ENCODE measurements around the gene ADIRF.
"Not testable (repeated sequence)": the region's sequence is repeated elsewhere in the genome, so short reads cannot be mapped to it uniquely, and the experiment has no call there.

ADIRF gene

GRCh38 chr10:86970162-86970981, 2.1 kb downstream of the ADIRF start:
- peak overlapping the region; percentile 61 for H2AFZ ChIP-seq (ENCODE audit: low read length, unreplicated experiment)
- H3K27me3 ChIP-seq (ENCODE audit: insufficient read depth, low read length), result no peaks in the 10 kb centered on the region
- no peaks in the 10 kb centered on the region for H3K36me3 ChIP-seq (ENCODE audit: insufficient read depth, low read length)
- peak overlapping the region; percentile 86 for H3K4me3 ChIP-seq (ENCODE audit: low read depth, low read length)
- no peaks in the 10 kb centered on the region for H3K79me2 ChIP-seq (ENCODE audit: control insufficient read depth, insufficient read depth, low read length, unreplicated experiment)
- peaks cover 47% of the 10 kb centered on the region for H3K4me1 ChIP-seq (ENCODE audit: control insufficient read depth, insufficient read depth, low read length, unreplicated experiment)
- H3K27ac ChIP-seq (ENCODE audit: low read depth, low read length), result peak overlapping the region; percentile 86

DNA sequence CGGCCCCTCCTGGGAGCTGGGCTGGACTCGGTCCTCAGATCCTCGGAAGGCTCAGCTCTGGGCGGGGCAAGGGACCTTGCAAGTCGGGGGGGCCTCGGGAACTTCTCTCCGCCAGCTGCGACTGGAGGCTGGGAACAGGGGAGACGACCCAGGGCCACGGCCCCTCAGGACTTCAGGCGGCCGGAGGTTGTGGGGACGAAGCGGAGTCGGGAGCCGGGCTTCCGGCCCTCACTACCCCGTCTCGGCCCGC, 2.6 kb downstream of the ADIRF start:
- H3K27me3 ChIP-seq (ENCODE audit: insufficient read depth, low read length), result no peaks in the 10 kb centered on the region
- H2AFZ ChIP-seq (ENCODE audit: low read length, unreplicated experiment), result peak overlapping the region; percentile 61
- peak overlapping the region; percentile 86 for H3K4me3 ChIP-seq (ENCODE audit: low read depth, low read length)
- H3K36me3 ChIP-seq (ENCODE audit: insufficient read depth, low read length), result no peaks in the 10 kb centered on the region
- H3K79me2 ChIP-seq (ENCODE audit: control insufficient read depth, insufficient read depth, low read length, unreplicated experiment), result no peaks in the 10 kb centered on the region
- H3K4me1 ChIP-seq (ENCODE audit: control insufficient read depth, insufficient read depth, low read length, unreplicated experiment), result peaks cover 46% of the 10 kb centered on the region
- H3K27ac ChIP-seq (ENCODE audit: low read depth, low read length), result peak overlapping the region; percentile 86

- Histone ChIP-seq H3K4me1 (ENCODE audit: control insufficient read depth, insufficient read depth, low read length, unreplicated experiment) (peaks cover 40% of the 10 kb centered on the region), H3K4me3 (ENCODE audit: low read depth, low read length) (peak overlapping the region; percentile 86), H2AFZ (ENCODE audit: low read length, unreplicated experiment) (peak overlapping the region; percentile 49), H3K79me2 (ENCODE audit: control insufficient read depth, insufficient read depth, low read length, unreplicated experiment) (no peaks in the 10 kb centered on the region), H3K27ac (ENCODE audit: low read depth, low read length) (peak overlapping the region; percentile 86), H3K36me3 (ENCODE audit: insufficient read depth, low read length) (no peaks in the 10 kb centered on the region), H3K27me3 (ENCODE audit: insufficient read depth, low read length) (no peaks in the 10 kb centered on the region)
Measured at GRCh38 chr10:86971232-86971991, 3.1 kb downstream of the ADIRF start.

DNA sequence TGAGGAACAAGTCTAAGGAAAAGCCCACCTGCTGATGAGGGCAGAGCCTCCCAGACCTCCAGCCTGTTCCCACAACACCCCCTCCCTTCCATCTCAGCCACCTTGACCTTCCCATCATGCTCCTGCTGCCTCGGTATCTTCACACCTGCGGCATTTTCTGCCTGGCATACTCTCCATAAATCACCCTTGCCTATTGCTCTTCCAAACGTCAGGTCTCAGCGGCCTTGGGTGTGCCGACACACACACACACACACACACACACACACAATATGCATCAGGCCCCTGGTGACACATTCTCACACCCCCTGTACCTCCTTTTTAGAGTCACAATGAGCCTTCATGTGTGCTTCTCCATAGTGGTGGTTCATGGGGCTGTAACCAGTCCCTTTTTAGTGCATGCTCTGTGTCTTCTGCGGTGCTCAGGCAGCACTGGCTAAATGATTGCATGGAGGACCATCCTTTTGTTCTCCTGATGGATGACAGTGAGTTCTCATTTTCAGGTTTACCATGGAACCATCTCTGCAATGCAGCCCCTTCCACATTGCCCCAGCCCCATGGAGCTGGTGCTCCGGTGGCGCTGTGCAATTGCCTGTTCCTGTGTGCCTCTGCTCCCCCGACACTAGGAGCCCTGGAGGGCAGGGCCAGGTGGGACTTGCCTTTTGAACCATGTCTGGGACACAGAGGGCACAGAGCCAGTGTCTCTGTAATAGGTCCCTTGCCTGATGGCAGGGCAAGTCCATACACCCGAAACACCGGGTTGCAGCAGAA, 4.5 kb downstream of the ADIRF start:
- Histone ChIP-seq H2AFZ (ENCODE audit: low read length, unreplicated experiment) (no peak overlapping the region), H3K27ac (ENCODE audit: low read depth, low read length) (no peak overlapping the region), H3K36me3 (ENCODE audit: insufficient read depth, low read length) (no peaks in the 10 kb centered on the region), H3K27me3 (ENCODE audit: insufficient read depth, low read length) (no peaks in the 10 kb centered on the region), H3K4me3 (ENCODE audit: low read depth, low read length) (no peak overlapping the region), H3K4me1 (ENCODE audit: control insufficient read depth, insufficient read depth, low read length, unreplicated experiment) (peaks cover 34% of the 10 kb centered on the region), H3K79me2 (ENCODE audit: control insufficient read depth, insufficient read depth, low read length, unreplicated experiment) (no peaks in the 10 kb centered on the region)

DNA sequence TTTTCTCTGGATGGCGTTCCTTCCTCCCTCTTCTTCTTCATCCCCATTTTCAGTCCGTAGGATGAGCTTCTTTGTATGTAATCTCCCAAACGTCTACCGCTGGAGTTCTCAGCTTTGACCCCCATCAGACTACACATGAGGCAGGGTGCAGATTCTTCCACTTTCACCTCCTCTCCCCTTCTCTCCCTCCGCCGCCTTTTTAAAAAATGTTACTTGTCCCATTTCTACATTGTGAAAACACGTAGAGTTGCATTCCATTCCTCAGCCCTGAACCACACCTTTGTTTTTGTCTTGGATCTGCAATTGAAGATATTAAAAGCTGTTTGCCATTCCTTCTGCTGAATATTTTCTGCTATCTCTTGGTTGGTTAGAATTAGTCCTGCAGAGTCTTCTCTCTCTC, 6.2 kb downstream of the ADIRF start:
- H3K36me3 ChIP-seq (ENCODE audit: insufficient read depth, low read length), result no peaks in the 10 kb centered on the region
- H3K4me1 ChIP-seq (ENCODE audit: control insufficient read depth, insufficient read depth, low read length, unreplicated experiment), result peaks cover 30% of the 10 kb centered on the region
- no peaks in the 10 kb centered on the region for H3K27me3 ChIP-seq (ENCODE audit: insufficient read depth, low read length)
- H3K79me2 ChIP-seq (ENCODE audit: control insufficient read depth, insufficient read depth, low read length, unreplicated experiment), result no peaks in the 10 kb centered on the region
- H3K27ac ChIP-seq (ENCODE audit: low read depth, low read length), result no peak overlapping the region
- H2AFZ ChIP-seq (ENCODE audit: low read length, unreplicated experiment), result no peak overlapping the region
- no peak overlapping the region for H3K4me3 ChIP-seq (ENCODE audit: low read depth, low read length)

GRCh38 chr10:86976362-86977056, 8.2 kb downstream of the ADIRF start:
- peaks cover 29% of the 10 kb centered on the region for H3K4me1 ChIP-seq (ENCODE audit: control insufficient read depth, insufficient read depth, low read length, unreplicated experiment)
- no peak overlapping the region for H3K27ac ChIP-seq (ENCODE audit: low read depth, low read length)
- H3K79me2 ChIP-seq (ENCODE audit: control insufficient read depth, insufficient read depth, low read length, unreplicated experiment), result no peaks in the 10 kb centered on the region
- no peak overlapping the region for H2AFZ ChIP-seq (ENCODE audit: low read length, unreplicated experiment)
- no peaks in the 10 kb centered on the region for H3K36me3 ChIP-seq (ENCODE audit: insufficient read depth, low read length)
- no peaks in the 10 kb centered on the region for H3K27me3 ChIP-seq (ENCODE audit: insufficient read depth, low read length)
- H3K4me3 ChIP-seq (ENCODE audit: low read depth, low read length), result no peak overlapping the region

DNA sequence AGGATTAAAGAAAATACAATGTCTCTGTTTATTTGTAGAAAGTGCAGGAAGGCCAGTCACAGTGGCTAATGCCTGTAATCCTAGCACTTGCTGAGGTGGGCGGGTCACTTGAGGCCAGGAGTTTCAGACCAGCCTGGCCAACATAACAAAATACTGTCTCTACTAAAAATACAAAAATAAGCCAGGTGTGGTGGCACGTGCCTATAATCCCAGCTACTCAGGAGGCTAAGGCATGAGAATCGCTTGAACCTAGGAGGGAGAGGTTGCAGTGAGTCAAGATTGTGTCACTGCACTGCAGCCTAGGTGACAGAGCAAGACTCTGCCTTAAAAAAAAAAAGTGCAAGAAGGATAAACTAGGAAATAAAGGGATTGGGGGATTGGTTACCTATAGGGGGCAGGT, 10.2 kb downstream of the ADIRF start:
- peaks cover 20% of the 10 kb centered on the region for H3K4me1 ChIP-seq (ENCODE audit: control insufficient read depth, insufficient read depth, low read length, unreplicated experiment)
- H3K36me3 ChIP-seq (ENCODE audit: insufficient read depth, low read length); H2AFZ ChIP-seq (ENCODE audit: low read length, unreplicated experiment); H3K4me3 ChIP-seq (ENCODE audit: low read depth, low read length); H3K79me2 ChIP-seq (ENCODE audit: control insufficient read depth, insufficient read depth, low read length, unreplicated experiment); H3K27me3 ChIP-seq (ENCODE audit: insufficient read depth, low read length): not testable (repeated sequence)
- H3K27ac ChIP-seq (ENCODE audit: low read depth, low read length), result peak overlapping the region; percentile 29; the same call in 1 of the 2 replicates

DNA sequence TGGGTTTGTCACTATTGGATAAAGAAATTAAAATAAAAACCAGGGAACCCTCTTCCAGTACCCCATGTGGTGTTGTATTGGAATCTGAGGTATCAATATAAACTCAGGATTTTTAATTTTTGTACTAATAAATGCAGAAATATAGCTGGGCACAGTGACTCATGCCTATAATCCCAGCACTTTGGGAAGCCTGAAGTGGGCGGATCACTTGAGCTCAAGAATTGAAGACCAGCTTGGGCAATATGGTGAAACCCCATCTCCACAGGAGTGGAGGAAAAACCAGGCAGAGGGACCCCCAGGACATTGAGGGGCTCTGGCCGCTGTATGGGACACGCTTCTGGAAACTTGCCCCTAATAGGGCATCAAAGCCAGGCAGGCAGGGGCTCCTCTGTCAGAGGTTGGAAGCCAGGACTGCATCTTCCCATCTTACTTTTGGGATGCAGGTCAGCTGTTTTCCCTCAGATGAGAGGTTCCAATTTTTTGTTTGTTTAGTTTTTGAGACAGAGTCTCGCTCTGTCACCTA, 11.1 kb downstream of the ADIRF start:
- Histone ChIP-seq H3K27ac (ENCODE audit: low read depth, low read length) (peak overlapping the region; percentile 62; the same call in 1 of the 2 replicates), H3K4me3 (ENCODE audit: low read depth, low read length) (no peak overlapping the region), H3K27me3 (ENCODE audit: insufficient read depth, low read length) (no peaks in the 10 kb centered on the region), H2AFZ (ENCODE audit: low read length, unreplicated experiment) (no peak overlapping the region), H3K36me3 (ENCODE audit: insufficient read depth, low read length) (no peaks in the 10 kb centered on the region), H3K4me1 (ENCODE audit: control insufficient read depth, insufficient read depth, low read length, unreplicated experiment) (peaks cover 20% of the 10 kb centered on the region), H3K79me2 (ENCODE audit: control insufficient read depth, insufficient read depth, low read length, unreplicated experiment) (no peaks in the 10 kb centered on the region)

GRCh38 chr10:86979977-86980448, 11.7 kb downstream of the ADIRF start:
- Histone ChIP-seq H3K27me3 (ENCODE audit: insufficient read depth, low read length) (no peaks in the 10 kb centered on the region), H3K79me2 (ENCODE audit: control insufficient read depth, insufficient read depth, low read length, unreplicated experiment) (no peaks in the 10 kb centered on the region), H3K27ac (ENCODE audit: low read depth, low read length) (peak overlapping the region; percentile 62; the same call in 1 of the 2 replicates), H3K4me1 (ENCODE audit: control insufficient read depth, insufficient read depth, low read length, unreplicated experiment) (peaks cover 20% of the 10 kb centered on the region), H2AFZ (ENCODE audit: low read length, unreplicated experiment) (no peak overlapping the region), H3K4me3 (ENCODE audit: low read depth, low read length) (no peak overlapping the region), H3K36me3 (ENCODE audit: insufficient read depth, low read length) (no peaks in the 10 kb centered on the region)

- H3K27ac ChIP-seq (ENCODE audit: low read depth, low read length); H3K27me3 ChIP-seq (ENCODE audit: insufficient read depth, low read length); H2AFZ ChIP-seq (ENCODE audit: low read length, unreplicated experiment); H3K79me2 ChIP-seq (ENCODE audit: control insufficient read depth, insufficient read depth, low read length, unreplicated experiment); H3K36me3 ChIP-seq (ENCODE audit: insufficient read depth, low read length); H3K4me3 ChIP-seq (ENCODE audit: low read depth, low read length): not testable (repeated sequence)
- peaks cover 20% of the 10 kb centered on the region for H3K4me1 ChIP-seq (ENCODE audit: control insufficient read depth, insufficient read depth, low read length, unreplicated experiment)
Measured at GRCh38 chr10:86981020-86981419, 12.7 kb downstream of the ADIRF start.
